GM12891 (cell line): ENCODE measurements around the gene HTRA1.

Experiments
- DNase-seq: peaks from one replicate; pipeline ENCODE4 v3.0.0; 2011; ENCODE audit warnings: low spot score; ENCODE audit not compliant: insufficient read length
- FAIRE-seq: peaks from 2 replicates; lab custom pipeline; 2011; peaks lifted over from hg19 to GRCh38; lab: Jason Lieb, UNC
- PAX5 ChIP-seq: IDR thresholded peaks from 2 replicates; pipeline ENCODE4 v1.6.1; 2011; ENCODE audit warnings: low read length, moderate library complexity, mild to moderate bottlenecking; ENCODE audit not compliant: insufficient read depth, severe bottlenecking
- POLR2A ChIP-seq: IDR thresholded peaks from 2 replicates; pipeline ENCODE4 v1.6.1; 2011; ENCODE audit warnings: low read depth, low read length, control low read depth
- POLR2AphosphoS5 ChIP-seq: IDR thresholded peaks from 2 replicates; pipeline ENCODE4 v1.6.1; 2011; ENCODE audit warnings: low read depth, low read length, control low read depth
- POU2F2 ChIP-seq: IDR thresholded peaks from 2 replicates; pipeline ENCODE4 v1.6.1; 2011; ENCODE audit warnings: low read depth, mild to moderate bottlenecking, control low read depth, low read length, moderate library complexity
- SPI1 ChIP-seq: IDR thresholded peaks from 2 replicates; pipeline ENCODE4 v1.6.1; 2011; ENCODE audit warnings: low read depth, low read length, control low read depth
- TAF1 ChIP-seq: IDR thresholded peaks from 2 replicates; pipeline ENCODE4 v1.6.1; 2011; ENCODE audit warnings: low read depth, low read length, control low read depth

HTRA1 gene

DNA sequence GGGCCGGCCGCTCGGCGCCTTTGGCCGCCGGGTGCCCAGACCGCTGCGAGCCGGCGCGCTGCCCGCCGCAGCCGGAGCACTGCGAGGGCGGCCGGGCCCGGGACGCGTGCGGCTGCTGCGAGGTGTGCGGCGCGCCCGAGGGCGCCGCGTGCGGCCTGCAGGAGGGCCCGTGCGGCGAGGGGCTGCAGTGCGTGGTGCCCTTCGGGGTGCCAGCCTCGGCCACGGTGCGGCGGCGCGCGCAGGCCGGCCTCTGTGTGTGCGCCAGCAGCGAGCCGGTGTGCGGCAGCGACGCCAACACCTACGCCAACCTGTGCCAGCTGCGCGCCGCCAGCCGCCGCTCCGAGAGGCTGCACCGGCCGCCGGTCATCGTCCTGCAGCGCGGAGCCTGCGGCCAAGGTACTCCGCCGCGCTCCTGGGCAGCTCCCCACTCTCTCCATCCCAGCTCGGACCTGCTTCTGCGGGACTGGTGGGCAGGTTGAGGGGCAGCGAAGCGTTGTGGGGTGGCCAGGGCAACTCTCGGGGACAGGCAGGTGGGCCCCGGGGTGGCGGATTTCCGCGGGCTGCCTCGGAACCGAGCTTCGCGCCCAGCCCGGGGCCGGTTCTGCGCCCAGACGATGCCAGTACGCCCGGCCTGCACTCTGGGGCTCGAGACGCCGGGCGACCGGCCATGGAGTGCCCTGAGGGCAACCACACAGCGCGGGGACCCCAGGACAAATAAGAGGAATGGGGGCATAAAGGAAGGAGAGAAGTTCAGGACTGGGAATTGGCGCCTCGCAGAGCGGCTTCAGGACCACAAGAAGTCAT, 578 bp downstream of the HTRA1 start:
- TF ChIP-seq PAX5: no peak
- no peak for DNase-seq
- no peak for FAIRE-seq

GRCh38 chr10:122462533-122463465, 1.4 kb downstream of the HTRA1 start:
- FAIRE-seq (no peak), DNase-seq (no peak)
- TF ChIP-seq SPI1: no peak
- TF ChIP-seq PAX5: no peak
- no peak for TF ChIP-seq TAF1
- no peak for TF ChIP-seq POU2F2
- no peak for TF ChIP-seq POLR2A
- TF ChIP-seq POLR2AphosphoS5: no peak

DNA sequence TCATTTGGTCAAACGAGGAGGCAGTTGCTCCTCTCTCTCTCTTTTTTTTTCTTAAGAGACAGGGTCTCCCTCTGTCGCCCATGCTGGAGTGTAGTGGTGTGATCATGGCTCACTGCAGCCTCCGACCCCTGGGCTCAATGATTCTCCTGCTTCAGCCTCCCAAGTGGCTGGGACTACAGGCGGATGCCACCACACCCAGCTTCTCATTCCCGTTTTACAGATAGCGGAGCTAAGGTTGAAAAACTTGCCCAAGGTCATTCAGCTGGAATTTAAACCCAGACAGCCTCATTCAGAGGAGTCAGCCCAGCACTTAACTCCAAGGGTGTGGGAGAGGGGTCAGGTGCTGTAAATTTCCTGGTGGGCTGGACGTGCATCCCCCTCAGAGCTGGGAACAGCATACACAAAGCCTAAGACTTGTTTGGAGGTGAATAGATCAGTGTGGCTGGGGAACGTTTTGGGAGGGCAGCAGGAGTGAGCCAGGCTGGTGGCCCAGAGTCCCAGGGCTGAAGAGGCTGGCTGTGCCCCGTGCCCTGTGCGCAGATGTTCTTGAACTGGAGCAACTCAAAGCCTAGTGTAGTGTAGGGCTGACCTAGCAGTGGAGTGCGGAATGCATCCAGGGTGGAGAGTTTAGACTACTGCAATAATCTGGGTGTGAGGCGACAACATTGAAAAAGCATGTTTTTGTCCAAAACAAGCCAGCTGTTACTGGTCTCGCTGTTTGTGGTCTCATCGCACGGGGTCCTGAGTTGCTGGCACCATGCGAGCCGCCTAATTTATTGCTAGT, 2.3 kb downstream of the HTRA1 start:
- TF ChIP-seq SPI1: no peak
- no peak for TF ChIP-seq PAX5
- no peak for TF ChIP-seq TAF1
- TF ChIP-seq POU2F2: no peak
- no peak for TF ChIP-seq POLR2AphosphoS5
- TF ChIP-seq POLR2A: no peak
- no peak for DNase-seq
- FAIRE-seq: no peak

- TF ChIP-seq POLR2A (no peak), POU2F2 (no peak), SPI1 (no peak), POLR2AphosphoS5 (no peak), PAX5 (no peak), TAF1 (no peak)
- DNase-seq (no peak), FAIRE-seq (no peak)
These were observed 2.8 kb downstream of the HTRA1 start for GRCh38 chr10:122464250-122464510.

GRCh38 chr10:122464586-122464985, 3.2 kb downstream of the HTRA1 start:
- no peak for FAIRE-seq
- TF ChIP-seq POLR2A (no peak), PAX5 (no peak), SPI1 (no peak)
- DNase-seq: no peak

DNA sequence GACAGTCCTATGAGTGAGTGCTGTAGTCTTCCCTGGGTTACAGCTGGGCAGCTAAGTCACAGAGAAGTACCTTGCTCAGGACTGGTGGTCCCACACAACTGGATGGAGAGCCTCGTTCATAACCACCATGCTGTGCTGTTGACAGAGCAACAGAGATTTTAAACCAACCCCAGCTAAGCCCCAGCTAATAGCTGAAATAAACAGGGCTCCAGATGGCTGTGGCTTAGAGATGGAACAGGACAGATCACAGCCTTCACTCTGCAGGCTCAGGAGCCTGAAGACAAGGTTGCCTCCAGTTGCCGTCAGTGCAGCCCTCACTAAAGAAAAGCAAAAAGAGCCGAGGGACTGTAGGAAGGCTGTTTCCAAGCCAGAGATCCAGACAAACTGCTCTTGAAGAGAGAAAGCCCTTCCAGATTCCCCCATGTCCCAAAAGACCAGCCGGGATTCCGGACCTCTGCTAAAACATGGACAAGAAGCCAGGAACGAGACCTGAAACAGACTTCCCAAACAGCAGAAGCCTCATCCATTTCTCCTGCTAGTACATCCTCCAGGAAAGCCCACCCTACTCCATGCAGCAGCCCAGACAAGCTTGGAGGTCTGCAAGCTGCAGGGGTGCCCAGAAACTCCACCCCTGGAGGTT, 4.2 kb downstream of the HTRA1 start:
- FAIRE-seq (no peak), DNase-seq (no peak)
- TF ChIP-seq POLR2A (no peak), SPI1 (no peak)

- TF ChIP-seq TAF1 (no peak), POLR2AphosphoS5 (no peak), POU2F2 (no peak), PAX5 (no peak), POLR2A (no peak), SPI1 (no peak)
- FAIRE-seq: no peak
These were observed 5.6 kb downstream of the HTRA1 start for GRCh38 chr10:122466951-122467381.

DNA sequence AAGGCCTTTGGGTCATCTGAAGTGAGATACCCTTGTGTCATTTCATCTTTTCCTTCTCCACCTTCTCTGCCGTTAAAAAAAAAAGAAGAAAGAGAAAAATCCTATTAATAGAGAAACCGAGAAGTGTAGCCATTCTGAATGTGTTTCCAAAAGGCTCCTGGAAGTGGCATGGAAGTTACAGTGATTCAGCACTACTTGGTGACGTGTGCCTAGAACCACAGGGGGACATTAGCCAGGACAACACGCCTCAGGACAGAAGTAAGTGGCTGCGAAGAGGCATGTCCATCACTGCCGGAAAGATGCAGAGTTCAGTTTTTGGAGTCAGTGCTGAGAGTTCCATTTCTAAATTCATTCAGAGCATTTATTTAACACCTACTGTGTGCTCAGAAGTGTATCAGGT, 6.3 kb downstream of the HTRA1 start:
- TF ChIP-seq SPI1 (no peak), TAF1 (no peak), POU2F2 (no peak), POLR2A (no peak), POLR2AphosphoS5 (no peak), PAX5 (no peak)
- FAIRE-seq (no peak), DNase-seq (no peak)

More at GRCh38 chr10:122466951-122467381, 5.6 kb downstream of the HTRA1 start:
- DNase-seq: no peak

DNA sequence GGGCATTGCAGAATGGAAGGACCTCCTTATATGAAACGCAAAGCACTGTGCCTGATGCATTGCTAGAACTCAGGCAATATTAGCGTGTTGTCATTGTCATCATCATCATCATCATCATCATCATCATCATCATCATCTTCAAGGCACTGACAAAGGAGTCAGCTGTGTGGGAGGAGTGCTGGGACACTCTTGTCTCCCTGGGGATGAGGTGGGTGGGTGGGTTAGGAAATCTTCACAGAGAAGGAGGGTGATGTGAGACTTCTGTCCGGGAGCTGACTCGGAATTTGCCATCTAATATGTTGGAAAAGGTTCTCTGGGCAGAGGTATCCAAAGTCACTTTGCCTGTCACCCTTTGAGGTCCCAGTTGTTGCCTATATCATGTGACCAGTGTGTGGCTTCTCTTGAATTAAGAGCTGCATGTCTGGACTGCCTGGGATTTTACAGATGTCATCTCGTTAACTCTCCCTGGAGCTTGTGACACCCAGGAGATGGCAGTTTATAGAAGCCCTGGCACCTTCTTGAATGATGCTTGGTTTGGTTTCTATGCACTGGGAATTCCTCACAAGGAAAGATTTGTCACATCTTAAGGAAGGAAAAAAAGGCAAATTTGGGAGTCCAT, 7.1 kb downstream of the HTRA1 start:
- TF ChIP-seq POU2F2 (no peak), TAF1 (no peak), POLR2AphosphoS5 (no peak), PAX5 (no peak), SPI1 (no peak), POLR2A (no peak)
- no peak for FAIRE-seq

More for the DNA sequence above, 7.1 kb downstream of the HTRA1 start:
- DNase-seq: no peak
